SH-SY5Y (cell line): ENCODE measurements around the gene CHD1L.

ENCODE experiments used
- GATA2 ChIP-seq: IDR thresholded peaks from 2 replicates; pipeline ENCODE4 v1.6.1; 2011; ENCODE audit warnings: mild to moderate bottlenecking, low read depth, low read length
- GATA3 ChIP-seq: IDR thresholded peaks from 2 replicates; pipeline ENCODE4 v1.6.1; 2011; ENCODE audit warnings: low read depth, mild to moderate bottlenecking, low read length, moderate library complexity

CHD1L gene

DNA sequence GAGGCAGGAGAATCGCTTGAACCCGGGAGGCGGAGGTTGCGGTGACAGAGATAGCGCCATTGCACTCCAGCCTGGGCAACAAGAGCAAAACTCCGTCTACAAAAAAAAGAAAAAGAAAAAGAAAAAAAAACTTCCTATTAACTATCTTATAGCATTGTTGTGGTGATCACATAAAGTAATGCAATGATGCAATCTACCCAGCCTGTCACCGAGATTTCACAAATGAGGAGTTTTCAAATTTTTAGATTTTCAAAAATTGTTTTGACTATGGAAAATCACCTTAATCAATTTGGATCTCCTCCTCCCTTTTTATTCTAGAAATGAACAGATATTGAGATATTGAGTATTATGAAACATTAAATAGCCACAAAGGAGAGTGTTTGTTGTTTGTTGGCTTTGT, 25.3 kb upstream of the CHD1L start:
- TF ChIP-seq GATA3 (no peak), GATA2 (no peak)

DNA sequence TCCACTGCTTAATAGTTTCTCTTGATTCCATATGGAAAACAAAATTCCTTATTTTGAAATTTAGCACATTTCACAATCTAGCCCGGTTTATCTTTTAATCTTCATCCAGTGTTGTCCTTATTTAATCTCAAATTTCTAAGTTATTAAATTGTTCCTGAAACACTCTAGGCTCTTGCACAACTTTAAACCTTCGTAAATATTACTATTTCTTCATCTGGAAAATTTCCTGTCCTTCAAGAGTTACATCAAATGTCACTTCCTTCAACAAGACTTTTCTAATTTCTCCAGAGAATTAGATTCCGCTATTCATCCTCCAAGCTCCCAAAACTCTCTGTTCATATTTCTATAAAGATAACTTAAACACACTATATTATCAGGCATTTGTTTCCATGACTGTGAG, 23.9 kb upstream of the CHD1L start:
- TF ChIP-seq GATA3, result no peak
- TF ChIP-seq GATA2, result no peak

DNA sequence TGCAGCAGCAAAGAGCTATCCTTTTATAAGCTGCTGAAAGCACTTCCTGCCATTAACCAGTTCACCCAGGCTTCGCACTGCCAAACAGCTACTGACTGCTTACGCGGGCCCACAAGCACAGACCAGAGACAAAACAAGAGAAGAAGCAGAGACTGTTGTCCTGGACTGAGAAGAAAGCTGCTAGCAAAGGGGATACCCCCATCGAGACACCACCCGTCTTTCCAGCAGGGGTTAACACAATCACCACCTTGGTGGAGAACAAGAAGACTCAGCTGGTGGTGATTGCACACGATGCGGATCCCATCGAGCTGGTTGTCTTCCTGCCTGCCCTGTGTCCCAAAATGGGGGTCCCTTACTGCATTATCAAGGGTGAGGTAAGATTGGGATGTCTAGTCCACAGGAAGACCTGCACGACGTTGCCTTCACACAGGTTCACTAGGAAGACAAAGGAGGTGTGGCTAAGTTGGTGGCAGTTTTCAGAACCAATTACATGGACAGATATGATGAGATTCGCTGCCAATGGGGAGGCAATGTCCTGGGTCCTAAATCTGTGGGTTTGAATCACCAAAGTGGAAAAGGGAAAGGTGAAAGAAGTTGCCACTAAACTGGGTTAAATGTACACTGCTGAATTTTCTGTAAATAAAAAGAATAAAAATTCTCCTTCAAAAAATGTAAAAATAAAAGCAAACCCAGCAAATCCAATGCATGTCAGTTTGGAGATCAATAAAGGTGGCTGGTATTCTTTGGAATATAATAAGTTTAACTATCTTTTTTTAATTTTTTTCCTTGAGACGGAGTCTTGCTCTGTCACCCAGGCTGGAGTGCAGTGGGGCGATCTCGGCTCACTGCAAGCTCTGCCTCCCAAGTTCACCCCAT, 18.5 kb upstream of the CHD1L start:
- TF ChIP-seq GATA3 (no peak), GATA2 (no peak)

DNA sequence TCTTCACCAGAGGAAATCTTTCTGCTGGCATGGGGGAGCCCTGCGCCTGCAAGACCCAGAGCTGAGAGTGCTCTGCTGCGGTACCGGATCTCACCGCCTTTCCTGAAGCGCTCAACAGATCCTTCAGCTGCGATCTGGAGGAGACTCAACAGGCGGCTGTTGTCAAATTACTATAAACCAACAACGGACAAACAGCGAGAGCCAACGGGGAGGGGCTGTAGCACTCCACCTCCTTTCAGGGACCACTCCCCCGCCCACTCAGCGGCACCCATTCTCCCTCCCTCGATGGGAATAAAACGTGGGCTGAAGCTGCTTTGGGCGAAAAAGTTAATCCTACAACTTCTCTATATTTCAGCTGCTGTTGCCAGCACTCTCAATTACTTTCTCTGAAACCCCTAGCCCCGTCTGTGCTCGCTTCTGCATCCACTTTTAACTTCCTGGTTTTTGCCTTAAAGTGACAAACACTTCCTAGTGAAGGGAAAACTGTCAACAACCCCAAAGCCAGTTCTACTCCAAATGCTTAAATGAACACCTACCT, 17.2 kb upstream of the CHD1L start, which contains the start of gene FMO5:
TSS of gene FMO5 (minus strand) at position 147 of the 538 bp plus-strand sequence. CDS start 310 bp downstream, outside the sequence.
- TF ChIP-seq GATA2 (no peak), GATA3 (no peak)

DNA sequence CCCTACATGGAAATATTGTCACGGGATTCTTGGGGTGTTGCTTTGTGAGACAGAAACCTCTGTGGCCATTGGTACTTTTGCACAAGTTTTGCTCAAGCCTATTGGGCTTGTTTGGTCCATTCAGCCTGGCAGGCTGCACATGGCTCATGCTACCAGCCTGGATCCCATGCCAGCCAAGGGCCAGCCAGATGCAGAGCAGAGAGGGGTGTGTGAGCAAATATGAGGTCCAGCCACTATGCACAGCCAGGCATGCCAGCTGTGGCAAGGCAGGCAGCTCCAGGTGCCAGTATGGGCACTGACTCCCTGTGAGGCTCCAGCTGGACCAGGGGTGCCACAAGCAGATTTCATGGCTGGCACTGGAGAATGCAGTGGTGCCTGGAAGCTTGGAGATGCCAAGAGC, 6.7 kb upstream of the CHD1L start:
- no peak for TF ChIP-seq GATA3
- no peak for TF ChIP-seq GATA2

DNA sequence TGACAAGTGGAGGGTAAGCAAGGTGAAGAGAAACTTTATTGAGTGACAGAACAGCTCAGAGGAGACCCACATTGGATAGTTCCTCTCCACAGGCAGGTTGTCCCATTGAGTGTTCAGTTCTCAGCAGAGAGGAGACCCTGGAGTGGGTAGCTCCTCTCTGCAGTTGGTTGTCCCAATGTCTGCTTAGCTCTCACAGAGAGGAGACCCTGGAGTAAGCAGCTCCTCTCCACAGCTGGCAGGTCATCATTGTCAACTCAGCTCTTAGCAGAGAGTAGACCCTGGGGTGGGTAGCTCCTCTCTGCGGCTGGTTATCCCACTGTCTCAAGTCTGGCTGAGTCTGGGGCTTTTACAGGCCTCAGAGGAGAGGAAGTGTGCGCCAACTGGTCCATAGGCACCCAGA, 6.0 kb upstream of the CHD1L start:
- TF ChIP-seq GATA2 (no peak), GATA3 (no peak)

DNA sequence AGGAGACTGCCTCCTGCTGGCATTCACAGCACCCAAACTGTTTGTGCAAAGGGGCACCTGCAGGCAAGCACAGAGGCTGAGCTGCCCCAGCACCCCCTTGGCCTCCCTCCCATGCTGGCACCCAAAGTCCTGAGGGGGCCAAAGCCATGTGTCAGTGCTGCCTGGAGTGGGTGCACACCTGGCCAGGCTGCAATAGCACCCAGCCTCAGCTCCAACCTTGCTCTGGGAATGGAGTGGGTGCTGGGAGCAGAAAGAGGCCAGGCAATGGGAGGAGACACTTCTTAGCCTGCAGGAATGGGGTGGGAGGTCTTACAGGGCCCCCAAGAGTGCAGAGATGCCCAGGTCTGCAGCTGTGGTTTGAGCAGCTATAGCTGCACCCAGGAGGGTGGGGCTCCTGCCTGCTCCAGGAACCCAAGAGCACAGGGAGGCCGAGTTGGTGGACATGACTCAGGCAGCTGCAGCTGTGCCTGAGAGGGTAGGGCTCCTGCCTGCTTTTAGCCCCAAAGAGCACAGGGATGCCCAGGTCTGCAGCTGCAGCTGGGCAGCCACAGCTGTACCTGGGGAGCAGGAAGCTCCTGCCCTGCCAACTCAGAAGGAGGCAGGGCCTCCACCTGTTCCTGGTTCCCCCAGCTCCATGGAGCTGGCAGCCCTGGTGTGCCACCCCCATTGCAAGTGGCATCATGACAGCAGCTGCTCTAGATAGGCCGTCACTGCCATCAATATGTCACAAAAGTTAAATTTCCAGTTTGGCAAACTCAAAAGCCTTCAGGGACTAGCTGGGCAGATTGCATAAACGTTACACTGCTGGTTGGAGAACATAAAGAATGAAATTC, 5.3 kb upstream of the CHD1L start:
- TF ChIP-seq GATA3 (no peak), GATA2 (no peak)

DNA sequence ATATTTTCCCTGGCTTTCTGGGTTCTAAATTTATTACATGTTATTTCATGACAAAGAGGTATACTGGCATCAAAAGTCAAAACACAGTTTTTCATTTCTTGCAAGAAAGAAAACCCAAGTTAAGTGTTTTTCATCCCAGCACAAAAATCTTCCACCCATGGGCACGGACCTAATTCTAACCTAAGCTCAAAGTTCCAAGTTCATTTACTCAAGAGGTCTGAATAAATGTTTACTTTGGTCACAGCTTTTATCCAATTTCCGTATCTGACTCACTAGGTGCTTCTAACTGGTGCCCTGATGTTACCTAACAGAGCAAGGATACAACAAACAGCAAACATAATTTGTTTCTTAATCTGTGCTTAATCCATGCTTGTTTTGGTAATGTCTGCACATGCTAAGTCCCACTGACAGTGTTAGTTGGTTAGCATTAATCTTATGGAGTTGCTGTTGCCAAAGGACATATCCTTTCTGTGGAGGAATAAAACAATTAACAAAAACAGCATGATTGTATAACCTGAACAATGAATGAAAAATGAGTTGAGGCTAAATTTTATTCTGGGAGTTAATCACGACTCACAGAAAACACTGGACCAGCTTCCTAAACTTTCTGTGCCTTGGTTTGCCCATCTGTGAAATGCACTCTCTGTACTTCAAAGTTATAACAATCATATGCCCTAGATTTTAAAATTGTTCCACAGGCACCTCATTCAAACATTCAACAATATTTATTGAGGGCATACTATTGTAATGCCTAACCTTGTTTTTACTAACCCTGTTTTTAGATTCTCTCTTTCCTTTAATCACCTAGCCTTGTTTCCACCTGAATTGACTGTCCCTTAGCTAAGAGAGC, 4.2 kb upstream of the CHD1L start:
- TF ChIP-seq GATA3 (no peak), GATA2 (no peak)

DNA sequence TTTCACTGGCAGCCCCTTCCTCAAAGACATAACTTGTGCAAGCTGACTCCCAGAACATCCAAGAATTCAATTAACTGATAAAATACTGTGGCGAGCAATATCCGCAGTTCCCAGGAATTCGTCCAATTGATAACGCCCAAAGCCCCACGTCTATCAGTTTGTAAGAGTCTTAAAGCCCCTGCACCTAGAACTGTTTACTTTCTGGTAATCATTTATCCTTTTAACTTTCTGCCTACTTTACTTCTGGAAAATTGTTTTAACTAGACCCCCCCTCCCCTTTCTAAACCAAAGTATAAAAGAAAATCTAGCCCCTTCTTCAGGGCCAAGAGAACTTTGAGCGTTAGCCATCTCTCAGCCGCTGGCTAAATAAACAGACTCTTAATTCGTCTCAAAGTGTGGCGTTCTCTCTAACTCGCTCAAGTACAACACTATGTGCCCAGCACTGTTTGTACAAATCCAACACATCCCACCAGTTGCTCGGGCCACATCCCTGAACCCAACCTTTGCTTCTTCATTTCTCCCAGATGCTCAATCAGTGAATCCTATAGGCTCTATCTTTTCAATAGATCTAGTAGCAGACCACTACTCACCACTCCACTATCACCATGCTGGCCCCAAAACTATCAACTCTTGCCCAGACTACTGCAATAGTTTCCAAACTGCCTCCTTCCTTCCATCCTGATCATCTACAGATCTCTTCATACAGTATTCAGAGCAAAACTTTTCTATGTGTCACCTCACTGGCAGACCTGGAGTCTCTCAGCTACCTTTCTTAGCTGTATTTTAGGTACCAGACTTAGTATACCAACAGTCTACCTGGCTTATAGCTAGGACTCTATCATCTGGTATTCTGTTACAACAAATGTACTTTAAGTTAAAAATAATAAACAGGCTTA, 3.3 kb upstream of the CHD1L start:
- TF ChIP-seq GATA3 (no peak), GATA2 (no peak)

DNA sequence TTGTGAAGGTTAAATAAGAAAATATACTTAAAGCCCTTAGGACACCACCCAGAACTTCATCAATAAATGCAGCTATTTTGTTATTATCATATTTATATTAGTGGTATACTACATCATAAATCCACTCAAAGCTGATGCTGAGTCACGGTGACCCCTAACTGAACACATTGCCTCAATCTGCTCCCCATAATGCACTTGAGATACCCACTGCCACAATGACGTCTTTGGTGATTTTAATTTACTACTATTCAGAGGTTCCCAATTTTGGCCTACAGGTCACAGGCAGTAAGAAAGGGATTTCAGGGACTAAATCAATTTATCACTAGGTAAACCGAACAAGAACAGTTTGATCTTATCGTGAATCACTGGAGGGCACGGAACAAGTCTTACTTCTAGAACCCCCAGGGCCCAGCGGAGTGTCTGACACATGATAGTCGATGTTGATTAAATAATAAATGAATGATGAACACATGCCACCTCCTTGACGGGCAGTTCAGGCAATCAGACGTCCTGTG, 493 bp upstream of the CHD1L start:
- no peak for TF ChIP-seq GATA3
- peak; percentile 60; the same call in 1 of the 2 replicates for TF ChIP-seq GATA2

DNA sequence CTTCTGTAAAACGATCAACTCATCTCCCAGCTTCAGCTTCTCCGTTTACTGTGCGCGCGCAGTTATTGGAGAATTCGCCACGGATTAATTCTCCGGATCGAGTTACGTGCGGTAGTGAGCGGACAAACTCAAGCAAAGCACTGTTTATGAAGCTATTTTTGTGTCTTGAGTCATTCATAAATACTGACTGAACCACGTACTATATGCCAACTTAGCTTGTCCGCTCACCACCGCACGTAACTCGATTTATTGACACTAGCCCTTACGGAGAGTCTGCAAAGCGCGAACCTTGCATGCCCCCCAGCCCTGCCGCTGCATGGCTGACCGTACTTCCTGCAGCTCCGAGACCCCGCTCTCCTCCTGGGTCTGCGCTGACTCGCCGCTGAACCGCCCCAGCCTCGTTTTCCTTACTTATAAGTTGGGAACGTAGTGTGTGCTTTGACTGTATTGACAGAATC, 773 bp downstream of the CHD1L start:
- TF ChIP-seq GATA2 (no peak), GATA3 (no peak)

DNA sequence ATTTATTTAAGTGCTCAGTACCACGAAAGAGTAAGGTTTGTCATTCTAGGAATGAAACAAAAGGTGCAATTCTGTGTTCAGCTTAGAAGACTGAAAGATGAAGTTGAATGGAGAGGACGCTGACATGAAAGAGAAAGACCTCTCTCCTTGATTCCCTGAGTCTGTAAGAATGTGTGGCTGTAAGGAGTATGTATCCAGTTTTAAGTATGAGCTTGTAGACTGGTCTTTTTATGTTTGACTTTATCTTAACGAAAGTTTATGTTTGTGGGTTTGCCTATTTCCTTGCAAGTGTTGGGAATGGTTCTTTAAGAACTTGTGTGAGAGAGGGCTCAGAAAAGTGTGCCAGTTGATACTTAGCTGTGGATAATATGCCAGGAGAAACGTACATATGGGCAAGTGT, 1.4 kb downstream of the CHD1L start:
- TF ChIP-seq GATA3, result no peak
- TF ChIP-seq GATA2, result no peak
